Ammon's horn (tissue), 1 donor: Measurements from ENCODE around the gene CCDC93.

Experiments used
- DNase-seq: peaks from one replicate; pipeline ENCODE4 v3.0.0-alpha.2; 2016; ENCODE audit warnings: low spot score

The CCDC93 gene

DNA sequence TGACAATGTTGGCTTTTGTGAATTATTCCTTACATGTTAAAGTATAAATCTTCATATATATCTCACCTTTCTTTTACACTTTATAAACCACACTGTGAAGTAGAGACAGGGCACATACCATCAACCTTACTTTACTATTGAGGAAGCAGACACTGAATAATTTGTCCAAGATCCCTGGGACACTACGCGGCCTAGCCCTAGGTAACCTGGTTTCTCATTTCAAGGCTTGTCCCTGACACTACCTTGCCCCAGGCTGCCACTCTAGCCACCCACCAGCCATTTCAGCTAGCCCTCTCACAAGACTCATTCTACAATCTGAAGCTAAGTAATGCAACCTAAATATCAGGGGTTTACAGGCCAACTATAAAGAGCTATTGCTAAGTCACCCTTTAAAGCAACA, 26.7 kb downstream of the CCDC93 start:
- no peak for DNase-seq

DNA sequence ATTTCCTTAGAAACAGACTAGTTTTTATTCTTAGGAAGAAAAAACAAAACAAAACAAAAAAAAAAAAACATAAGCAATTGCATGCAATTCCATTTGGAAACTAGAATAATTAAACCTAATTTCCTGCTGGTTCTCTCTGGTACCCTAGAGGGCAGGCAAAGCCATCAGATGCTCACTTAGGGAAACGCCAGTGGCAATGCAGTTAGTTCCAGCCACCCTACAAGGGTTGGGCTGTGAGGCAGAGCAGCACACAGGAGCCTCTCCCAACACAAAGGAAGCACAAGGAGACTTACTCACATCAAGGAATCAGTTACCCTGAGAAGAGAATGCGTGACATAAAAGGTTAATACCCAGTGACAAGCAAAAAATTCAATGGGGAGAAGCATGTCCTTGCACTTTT, 28.8 kb downstream of the CCDC93 start:
- peak; percentile 3 for DNase-seq

- DNase-seq: no peak
Observed at GRCh38 chr2:117984208-117984607, 29.7 kb downstream of the CCDC93 start.

DNA sequence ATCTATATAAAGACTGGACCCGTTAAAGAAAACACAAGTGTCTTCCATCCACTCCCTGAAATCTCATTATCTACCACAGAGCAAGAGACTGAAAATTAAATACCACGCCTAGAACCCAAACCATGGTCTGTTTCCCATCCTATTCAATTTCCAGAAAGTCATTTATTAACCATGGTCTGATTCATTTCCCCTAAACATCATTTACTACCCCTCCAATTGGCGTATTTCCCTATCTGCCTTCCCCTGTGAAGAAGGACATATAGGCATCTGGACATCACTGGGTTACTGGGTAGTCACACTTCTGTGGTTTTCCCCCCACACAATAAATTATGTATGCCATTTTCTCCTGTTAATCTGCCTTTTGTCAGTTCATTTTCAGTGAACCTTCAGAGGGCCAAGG, 30.8 kb downstream of the CCDC93 start:
- no peak for DNase-seq

DNA sequence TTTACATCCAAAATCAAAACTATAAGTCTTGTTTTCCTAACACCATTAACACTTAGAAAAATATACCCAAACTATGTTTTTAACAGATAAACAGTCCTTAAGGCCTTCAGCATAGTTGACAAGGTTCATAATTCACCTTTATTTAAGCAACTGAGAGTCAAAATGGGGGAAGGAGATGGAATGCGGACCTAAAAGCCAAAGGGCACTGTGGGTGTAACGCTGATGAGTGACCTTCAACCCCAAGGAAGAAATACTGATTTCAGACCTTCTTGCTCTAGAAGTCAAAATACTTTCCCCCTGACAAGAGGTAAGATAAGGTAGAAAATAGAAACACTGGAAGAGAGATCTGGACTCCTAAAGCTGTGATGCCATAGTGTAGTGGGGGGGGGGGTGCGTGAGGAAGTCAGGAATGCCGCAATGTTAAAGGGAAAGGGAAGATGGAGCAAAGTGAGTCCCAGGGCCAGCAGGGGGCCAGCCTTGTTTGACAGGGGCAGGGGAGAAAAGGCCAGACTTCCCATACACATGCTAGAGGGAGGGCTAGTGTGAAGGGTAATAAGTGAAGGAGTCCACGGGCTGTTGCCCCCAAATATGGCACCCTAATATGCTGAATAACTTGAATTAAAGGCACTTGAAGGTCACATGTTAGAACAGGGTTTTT, 31.4 kb downstream of the CCDC93 start:
- DNase-seq: no peak

GRCh38 chr2:117981810-117982209, 32.1 kb downstream of the CCDC93 start:
- DNase-seq: no peak

DNA sequence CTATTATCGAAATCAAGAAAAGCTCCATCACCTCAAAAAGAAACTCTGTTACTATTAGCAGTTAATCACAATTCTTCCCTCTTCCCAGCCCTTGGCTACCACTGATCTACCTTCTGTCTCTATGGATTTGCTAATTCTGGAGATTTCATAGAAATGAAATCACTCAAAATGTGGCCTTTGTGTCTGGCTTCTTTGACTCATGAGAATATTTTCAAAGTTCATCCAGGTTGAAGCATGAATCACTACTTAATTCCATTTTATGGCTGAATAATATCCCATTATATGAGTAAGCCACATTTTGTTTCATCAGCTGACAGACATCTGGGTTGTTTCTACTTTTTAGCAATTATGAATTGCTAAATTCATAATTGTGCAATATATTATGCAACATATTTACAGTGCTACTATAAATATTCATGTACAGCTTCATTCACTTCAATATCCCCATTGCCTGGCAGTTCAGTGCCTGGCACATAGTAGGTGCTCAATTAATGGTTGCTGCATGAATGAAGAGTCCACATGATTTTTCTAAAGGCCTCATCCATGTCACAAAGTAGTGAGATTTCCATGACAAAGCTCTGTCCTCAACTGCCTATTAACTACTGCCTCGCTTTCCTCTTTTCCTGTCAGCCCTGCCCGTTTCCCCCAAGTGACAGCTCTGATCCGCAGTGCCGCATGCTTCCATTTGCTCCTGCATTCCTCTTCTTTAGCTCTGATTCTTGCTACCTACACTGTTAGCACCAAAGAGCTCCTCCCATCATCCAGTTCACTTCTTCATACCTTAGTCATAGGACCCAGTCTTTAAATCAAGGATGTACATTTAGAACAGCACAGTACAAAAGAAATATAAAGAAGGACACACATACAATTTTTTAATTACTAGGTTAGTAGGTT, 32.8 kb downstream of the CCDC93 start:
- DNase-seq: peak; percentile 7

- peak; percentile 12 for DNase-seq
Observed at GRCh38 chr2:117979911-117980701, 33.8 kb downstream of the CCDC93 start.

- no peak for DNase-seq
Observed at GRCh38 chr2:117977696-117978095, 36.2 kb downstream of the CCDC93 start.

- no peak for DNase-seq
Observed at GRCh38 chr2:117976581-117976980, 37.3 kb downstream of the CCDC93 start.

DNA sequence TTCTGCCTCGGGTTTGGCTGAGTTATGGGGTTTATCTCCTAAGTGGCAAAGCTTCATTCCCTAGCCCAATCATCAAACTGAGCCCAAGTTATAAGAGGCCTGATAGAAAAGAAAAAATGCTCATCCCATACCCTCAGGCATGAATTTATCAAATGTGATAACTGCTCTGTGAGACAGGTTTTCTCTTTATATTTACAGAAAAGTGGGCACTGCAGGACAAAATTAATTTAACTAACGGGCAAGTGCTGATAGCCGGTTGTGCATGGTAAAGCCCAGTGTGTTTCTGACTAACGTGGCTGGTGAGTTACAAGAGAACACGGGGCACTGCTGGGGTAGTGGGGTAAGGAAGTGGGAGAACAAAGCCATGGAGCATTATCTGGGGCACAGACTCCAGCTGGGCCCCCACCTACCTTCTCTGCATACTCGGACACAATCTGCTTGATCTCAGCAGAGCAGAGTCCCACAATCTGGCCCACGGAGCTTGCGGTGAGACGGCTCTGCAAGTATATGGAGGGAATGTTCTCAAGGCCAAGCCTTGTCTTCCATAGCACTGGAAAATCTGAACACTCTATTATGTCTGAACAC, 40.3 kb downstream of the CCDC93 start:
- DNase-seq: no peak

DNA sequence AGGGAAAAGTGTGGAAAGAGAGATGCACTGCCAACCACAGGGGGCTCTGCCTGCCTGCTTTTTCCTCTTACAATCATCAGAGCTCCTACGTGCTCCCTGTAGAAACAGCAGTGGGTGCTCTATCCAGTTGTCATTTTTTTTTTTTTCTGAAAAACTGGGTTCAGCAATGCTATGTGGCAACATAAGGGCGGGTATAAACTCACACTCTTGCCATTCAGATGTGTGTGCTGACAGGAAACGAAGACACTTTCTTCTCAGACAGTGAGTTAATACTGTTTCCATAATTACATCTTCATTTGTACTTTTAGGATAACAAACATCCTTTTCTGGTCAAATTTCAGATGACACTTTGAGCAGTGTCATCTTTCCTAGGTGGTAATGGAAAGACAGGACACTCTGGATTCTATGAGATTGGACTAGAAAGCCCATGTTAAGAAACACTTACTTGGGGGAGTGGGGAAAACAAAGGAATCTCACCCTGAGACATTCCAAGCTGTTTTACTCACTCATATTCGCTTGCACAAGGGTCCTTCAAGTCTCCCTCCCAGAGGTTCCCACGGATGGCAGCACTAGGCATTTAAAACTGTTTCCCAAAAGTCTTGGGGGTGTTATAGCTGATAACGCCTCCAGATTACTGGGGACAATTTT, 41.3 kb downstream of the CCDC93 start:
- no peak for DNase-seq

GRCh38 chr2:117968722-117969121, 45.1 kb downstream of the CCDC93 start:
- no peak for DNase-seq

DNA sequence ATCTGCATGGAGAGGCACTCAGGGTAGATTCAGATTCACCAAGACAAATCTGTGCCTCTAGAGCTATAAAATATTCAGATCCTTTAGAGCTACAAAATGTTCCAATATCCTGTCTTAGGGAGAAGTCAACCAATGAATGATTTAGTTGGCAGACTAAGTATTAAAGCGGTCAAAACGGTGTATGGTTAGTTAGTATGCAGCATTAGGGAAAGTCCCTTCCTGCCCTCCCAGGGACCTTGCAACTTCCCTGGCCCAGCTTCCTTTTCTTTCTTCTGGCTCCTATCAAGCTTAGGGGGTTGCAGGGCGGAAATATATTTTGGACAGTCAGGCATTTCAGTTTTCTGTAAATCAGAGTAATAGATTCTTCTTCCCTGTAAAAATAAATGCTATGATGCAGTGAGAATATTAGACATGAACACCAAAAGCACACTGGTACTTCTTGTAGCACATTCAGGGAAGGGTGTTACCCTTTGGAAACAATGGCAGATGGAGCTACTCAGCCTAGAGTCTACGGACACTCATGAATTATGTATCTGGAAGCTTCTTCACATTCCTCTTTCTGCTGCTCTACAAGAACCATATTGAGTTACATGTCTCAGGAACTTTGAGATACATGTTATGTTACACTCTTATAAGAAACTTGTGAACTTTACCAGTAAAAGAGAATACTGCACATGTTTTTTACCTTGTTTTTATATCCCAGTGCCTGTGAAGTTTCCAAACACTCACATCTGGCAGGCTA, 45.7 kb downstream of the CCDC93 start:
- DNase-seq: no peak

- DNase-seq: no peak
Observed at GRCh38 chr2:117963446-117963845, 50.4 kb downstream of the CCDC93 start.

DNA sequence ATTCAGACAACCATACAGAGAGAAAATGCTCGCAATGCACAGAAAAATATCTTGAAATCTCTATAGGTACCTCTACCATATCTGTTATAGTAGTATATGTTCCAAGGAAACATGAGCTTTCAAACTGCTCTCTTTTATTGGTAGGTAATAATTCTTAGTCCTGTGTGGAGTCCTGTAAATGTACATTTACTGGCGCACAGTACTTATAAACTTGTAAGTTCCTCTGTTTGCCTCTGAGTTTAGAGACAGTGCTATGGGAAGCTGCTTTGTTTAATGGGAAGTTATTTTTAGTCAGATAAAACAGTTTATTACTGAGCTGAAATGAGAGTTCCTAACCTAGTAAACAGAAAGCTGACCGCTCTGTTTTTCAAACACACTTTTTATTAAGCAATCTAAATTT, 52.7 kb downstream of the CCDC93 start:
- DNase-seq: no peak

DNA sequence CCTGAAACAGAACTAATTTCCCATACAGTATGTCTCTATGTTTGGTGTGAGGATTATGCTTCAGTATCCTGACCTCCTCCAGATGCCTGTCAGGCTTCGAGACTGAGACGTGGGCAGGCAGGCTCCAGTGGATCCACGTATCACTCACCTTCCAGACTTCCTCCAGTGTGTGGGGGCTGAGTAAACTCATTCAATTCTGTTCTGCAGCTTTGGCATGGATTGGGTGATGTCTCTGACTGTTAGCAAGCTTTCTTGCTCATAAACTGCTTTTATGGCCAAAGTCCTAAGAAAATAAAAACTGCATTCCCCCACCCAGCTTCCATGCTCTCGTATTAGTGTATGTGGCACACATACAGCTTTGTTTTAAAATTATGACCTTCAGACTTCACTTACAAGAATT, 53.6 kb downstream of the CCDC93 start:
- no peak for DNase-seq

DNA sequence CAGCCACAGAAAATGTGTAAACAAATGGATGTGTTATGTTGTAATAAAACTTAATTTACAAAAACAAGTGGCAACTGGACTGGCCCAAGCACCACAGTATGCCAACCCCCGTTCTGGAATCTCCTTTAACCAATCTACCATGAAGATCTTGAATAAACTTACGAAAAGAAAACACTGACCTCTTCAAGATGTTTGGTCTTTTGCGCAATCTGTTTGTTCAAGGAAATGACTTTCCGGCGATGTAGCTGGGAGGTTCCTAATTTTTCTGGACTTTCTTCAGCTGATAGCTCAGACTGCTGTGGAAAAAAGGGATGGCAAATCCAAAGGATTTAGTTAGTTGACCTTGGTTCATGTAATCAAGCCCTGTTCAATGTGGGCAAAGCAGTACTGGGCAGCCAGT, 55.7 kb downstream of the CCDC93 start:
- no peak for DNase-seq

- DNase-seq: no peak
Observed at GRCh38 chr2:117957616-117958015, 56.3 kb downstream of the CCDC93 start.

- no peak for DNase-seq
Observed at GRCh38 chr2:117956036-117956796, 57.7 kb downstream of the CCDC93 start.
